ENCODE data around the gene CPT2. TPM values are rescaled to one million over a fixed set of nuclear protein-coding genes. Genes with fewer than 3 reads are reported as not detected.

Gene CPT2
- total and polyA plus RNA-seq, 4 donors = 27.4 to 109 (median 74.8) TPM

- no peak for TF ChIP-seq REST (IDR thresholded peaks at IDR 0.05)
- TF ChIP-seq ATF3 (IDR thresholded peaks at IDR 0.05) = no peak
- TF ChIP-seq HNF4G (IDR thresholded peaks at IDR 0.05) = no peak
These were observed 9.2 kb upstream of the CPT2 start (continued) for GRCh38 chr1:53187401-53187800.

- Histone ChIP-seq H3K9ac (ENCODE audit: low read depth in 1 of 2, low read length in 2 of 2) (no peak overlapping the region), H3K36me3 (ENCODE audit: control insufficient read depth in 4 of 4, insufficient read depth in 3 of 4, low read depth in 1 of 4, low read length in 3 of 4) (no peaks in the 10 kb centered on the region), H3K27ac (ENCODE audit: low read depth in 1 of 2, low read length in 2 of 2) (no peak overlapping the region), H3K27me3 (ENCODE audit: control insufficient read depth in 4 of 4, insufficient read depth in 4 of 4, low read length in 3 of 4) (no peaks in the 10 kb centered on the region), H3K9me3 (ENCODE audit: control insufficient read depth in 4 of 4, low read length in 3 of 4) (no peaks in the 10 kb centered on the region), H3K4me1 (ENCODE audit: control insufficient read depth in 4 of 4, insufficient read depth in 4 of 4, low read length in 3 of 4) (peaks cover 15 to 50% (median 40%) of the 10 kb centered on the region in 4 donors), H3K4me3 (ENCODE audit: low read depth in 1 of 3, low read length in 3 of 3) (no peak overlapping the region)
- WGBS = 95% methylated on average over 4 of the region's 4 CpGs
- TF ChIP-seq MAX (IDR thresholded peaks at IDR 0.05) = no peak
- TF ChIP-seq NR2F2 (IDR thresholded peaks at IDR 0.05) = no peak
- no peak for TF ChIP-seq HNF4A (conservative IDR thresholded peaks at IDR 0.05)
- TF ChIP-seq SP1 (IDR thresholded peaks at IDR 0.05) = no peak
- no peak for TF ChIP-seq GABPA (IDR thresholded peaks at IDR 0.05 in 1 of 2, conservative IDR thresholded peaks at IDR 0.05 in 1 of 2)
- TF ChIP-seq REST (IDR thresholded peaks at IDR 0.05) = no peak
- TF ChIP-seq CTCF (IDR thresholded peaks at IDR 0.05; ENCODE audit: low read depth, low read length, missing input control) = no peak
- no peak for TF ChIP-seq JUND (IDR thresholded peaks at IDR 0.05)
- no peak for TF ChIP-seq FOXA1 (IDR thresholded peaks at IDR 0.05)
- TF ChIP-seq RAD21 (IDR thresholded peaks at IDR 0.05) = no peak
- TF ChIP-seq RXRA (IDR thresholded peaks at IDR 0.05) = no peak
- no peak for TF ChIP-seq ATF3 (IDR thresholded peaks at IDR 0.05)
- no peak for TF ChIP-seq YY1 (IDR thresholded peaks at IDR 0.05)
- no peak for TF ChIP-seq ZBTB33 (IDR thresholded peaks at IDR 0.05)
- TF ChIP-seq TAF1 (conservative IDR thresholded peaks at IDR 0.05) = no peak
- no peak for TF ChIP-seq EGR1 (IDR thresholded peaks at IDR 0.05; ENCODE audit: low read depth in 2 of 2)
- TF ChIP-seq FOXA2 (IDR thresholded peaks at IDR 0.05) = no peak
- DNase-seq (ENCODE audit: low spot score) = no peak
These were observed 8.5 kb upstream of the CPT2 start for GRCh38 chr1:53188099-53188498.

Data from liver (tissue), 9 donors.